GM12865 (cell line): ENCODE measurements around the gene ITPR2.
A peak's percentile ranks its signal among the peaks of the same experiment; 100 is the strongest.

ENCODE experiments used
- DNase-seq: peaks from one replicate; pipeline ENCODE4 v3.0.0; 2010; ENCODE audit warnings: low read depth
- H3K4me3 ChIP-seq: 2 replicates; pipeline ENCODE4 v1.5.1; 2011; ENCODE audit warnings: mild to moderate bottlenecking, low read depth, low read length, control low read depth
- TF ChIP-seq, protein P1 (sequence below): IDR thresholded peaks from 2 replicates; pipeline ENCODE4 v1.5.1; 2011; ENCODE audit warnings: low read length, control low read depth, low read depth, inconsistent platforms; ENCODE audit not compliant: insufficient read depth; ENCODE audit errors: missing control alignments

Gene ITPR2

DNA sequence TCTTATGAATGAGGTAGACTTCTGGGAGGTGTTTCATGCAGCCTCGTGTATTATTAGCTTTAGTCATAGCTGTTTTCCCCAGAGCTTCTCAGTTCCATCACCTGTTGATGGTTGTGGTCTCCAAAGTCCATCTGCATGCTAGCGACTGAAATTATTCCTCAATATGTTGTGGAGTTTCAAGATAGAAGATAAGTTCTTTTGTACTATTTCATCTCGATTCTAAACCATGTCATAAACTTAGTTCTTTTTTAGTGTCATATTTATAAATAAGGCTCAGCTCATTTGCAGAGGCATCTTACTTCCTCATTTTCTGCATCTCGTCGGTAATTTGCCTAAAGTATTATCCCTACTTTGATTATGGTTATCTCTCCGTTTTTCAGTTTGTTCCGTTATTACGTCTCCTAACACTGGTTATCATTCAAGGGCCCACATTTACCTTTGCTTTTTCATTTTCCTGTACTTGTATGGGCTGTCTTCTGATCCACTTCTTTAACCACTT is 119.1 kb downstream of the ITPR2 start:
- peak; percentile 63 for DNase-seq
- TF ChIP-seq, protein P1, sequence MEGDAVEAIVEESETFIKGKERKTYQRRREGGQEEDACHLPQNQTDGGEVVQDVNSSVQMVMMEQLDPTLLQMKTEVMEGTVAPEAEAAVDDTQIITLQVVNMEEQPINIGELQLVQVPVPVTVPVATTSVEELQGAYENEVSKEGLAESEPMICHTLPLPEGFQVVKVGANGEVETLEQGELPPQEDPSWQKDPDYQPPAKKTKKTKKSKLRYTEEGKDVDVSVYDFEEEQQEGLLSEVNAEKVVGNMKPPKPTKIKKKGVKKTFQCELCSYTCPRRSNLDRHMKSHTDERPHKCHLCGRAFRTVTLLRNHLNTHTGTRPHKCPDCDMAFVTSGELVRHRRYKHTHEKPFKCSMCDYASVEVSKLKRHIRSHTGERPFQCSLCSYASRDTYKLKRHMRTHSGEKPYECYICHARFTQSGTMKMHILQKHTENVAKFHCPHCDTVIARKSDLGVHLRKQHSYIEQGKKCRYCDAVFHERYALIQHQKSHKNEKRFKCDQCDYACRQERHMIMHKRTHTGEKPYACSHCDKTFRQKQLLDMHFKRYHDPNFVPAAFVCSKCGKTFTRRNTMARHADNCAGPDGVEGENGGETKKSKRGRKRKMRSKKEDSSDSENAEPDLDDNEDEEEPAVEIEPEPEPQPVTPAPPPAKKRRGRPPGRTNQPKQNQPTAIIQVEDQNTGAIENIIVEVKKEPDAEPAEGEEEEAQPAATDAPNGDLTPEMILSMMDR: no peak
- H3K4me3 ChIP-seq: no peak overlapping the region

DNA sequence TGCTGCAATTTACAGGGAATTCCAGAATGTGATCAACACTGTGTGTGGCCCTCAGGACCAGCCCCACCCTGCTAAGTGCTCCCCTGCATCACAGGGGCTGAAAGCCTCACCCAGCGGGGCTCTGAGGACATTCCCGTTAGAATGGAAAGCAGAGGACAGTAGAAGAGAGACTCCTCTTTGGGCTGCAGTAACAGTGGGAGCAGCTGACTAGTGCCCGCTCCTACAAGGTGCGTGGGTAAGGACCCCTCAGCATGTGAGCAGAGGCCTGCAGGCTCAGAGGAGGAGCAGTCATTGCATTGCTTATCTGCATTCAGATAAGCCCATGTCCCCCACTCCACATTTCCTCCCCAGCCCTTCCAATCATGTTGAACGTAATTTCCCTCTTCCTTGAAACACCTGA is 120.1 kb downstream of the ITPR2 start:
- no peak for DNase-seq
- no peak overlapping the region for H3K4me3 ChIP-seq
- TF ChIP-seq, protein P1: no peak

DNA sequence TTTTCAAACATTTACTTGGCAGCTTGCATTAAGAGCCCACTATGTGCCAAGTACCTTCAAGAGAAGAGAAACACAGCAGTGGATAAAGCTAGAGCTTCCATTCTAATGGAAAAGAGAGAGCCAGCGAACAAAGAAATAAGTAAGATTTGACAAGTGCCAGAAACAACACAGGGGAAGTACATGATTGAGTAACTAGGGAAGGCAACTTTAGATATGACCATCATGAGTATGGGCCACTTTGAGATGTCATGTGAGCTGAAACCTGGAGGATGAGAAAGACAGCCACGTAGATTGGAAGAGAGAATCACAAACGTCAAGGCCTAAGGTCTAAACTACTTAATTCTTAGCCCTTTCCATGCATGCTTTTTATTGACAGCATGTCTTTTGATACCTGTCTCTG is 121.4 kb downstream of the ITPR2 start:
- peak; percentile 31 for DNase-seq
- TF ChIP-seq, protein P1: no peak
- H3K4me3 ChIP-seq: no peak overlapping the region

DNA sequence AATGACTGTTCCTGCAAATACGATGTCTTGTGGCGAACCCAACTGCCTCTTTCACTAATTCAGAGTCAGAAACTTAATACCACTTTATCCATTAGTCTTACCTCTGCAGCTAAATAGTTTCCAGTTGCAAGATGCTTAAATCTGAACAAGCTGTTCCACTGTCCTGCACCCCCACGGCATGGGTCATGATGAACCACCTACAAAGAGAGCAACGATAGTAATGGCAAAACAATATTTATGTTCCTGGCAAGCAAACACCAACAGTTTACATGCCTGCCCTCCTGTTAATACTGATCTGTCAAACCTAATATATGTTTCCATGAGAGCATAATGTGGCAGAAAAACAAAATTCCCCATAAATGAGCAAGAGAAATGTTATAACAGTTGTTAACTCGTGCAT is 121.9 kb downstream of the ITPR2 start:
- no peak overlapping the region for H3K4me3 ChIP-seq
- DNase-seq: no peak
- TF ChIP-seq, protein P1: no peak

GRCh38 chr12:26705851-26706250 is 127.1 kb downstream of the ITPR2 start:
- H3K4me3 ChIP-seq: no peak overlapping the region
- TF ChIP-seq, protein P1: no peak
- no peak for DNase-seq

DNA sequence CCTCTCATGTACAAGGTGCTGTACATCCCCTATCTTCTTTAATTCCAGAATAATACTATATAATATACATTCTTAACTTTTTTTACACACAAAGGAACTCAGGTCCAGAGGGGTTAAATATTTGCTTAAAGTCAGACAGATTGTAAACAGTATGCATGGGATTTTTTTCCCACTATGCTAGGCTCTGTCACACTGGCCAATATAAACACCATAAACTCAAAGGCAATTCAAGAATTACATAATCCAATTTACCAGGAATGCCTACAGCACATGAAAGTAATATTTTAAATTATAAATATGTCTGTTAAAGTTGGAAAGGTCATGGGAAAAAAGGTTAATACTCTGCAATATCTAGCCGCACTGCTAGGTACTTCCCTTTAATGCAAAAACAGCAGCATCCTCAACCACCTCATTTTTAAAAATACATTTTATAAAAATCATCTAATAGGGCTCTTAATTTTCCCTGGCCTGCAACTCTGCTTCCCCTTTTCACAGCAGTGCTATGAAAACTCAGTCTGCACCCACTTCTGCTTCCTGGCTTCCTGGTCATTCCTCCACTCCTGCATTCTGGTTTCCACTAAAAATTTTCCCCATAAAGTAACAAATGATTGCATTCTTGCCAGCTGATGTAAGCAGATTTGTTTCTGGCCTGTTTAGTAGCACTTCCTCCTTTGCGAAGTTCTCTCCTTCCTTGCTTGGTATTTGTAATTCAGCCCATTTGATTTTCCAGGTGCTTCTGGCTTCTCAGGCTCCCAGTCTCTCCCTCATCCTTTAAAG is 128.1 kb downstream of the ITPR2 start:
- H3K4me3 ChIP-seq: no peak overlapping the region
- no peak for DNase-seq
- TF ChIP-seq, protein P1: no peak

DNA sequence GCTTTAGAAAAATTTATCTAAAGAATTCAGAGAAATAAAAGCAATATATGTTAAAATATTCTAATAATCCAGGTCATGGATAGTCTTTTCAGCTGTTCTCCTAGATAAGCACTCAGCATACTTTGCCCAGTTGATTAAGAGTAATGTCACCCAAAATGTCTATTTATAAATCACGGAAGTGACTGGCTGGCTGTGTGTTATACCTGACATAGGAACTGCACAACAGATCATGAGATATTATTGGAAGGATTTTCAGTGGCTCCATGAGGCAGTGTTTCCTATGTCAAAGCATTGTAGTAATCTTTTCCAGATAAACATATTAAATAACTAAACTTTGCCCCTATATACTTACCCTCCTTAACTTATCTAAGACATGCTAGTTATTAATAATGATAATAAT is 128.8 kb downstream of the ITPR2 start:
- DNase-seq: no peak
- no peak overlapping the region for H3K4me3 ChIP-seq
- TF ChIP-seq, protein P1: no peak
